Naive thymus-derived CD8-positive, alpha-beta T cell (primary cell): Measurements from ENCODE around the gene NUAK1. TPM values are rescaled to one million over a fixed set of nuclear protein-coding genes. Genes with fewer than 3 reads are reported as not detected.

ENCODE experiments used
- ATAC-seq, 2 donors: fragments of 150-1000 bp; cut with Tn5 transposase in 1 of 2; sonication (Bioruptor Pico), chemical (Tn5 transposase) in 1 of 2; 1 replicate in 1 of 2; 2 replicates in 1 of 2; pipeline ENCODE4 v1.10.0; 2021; ENCODE audit warnings: mild to moderate bottlenecking in 2 of 2, moderate library complexity in 2 of 2
- POLR2A ChIA-PET: fragments of 350-600 bp; sonication (Branson Sonifier 250); formaldehyde crosslinking; loops from one replicate; lab custom pipeline; 2021; ENCODE audit warnings: antibody characterized with exemption; lab: Charles Lee
- DNase-seq, 10 donors: peaks; one replicate each; pipeline versions ENCODE4 v3.0.0 to v3.0.0-alpha.2; 2020 to 2022
- H3K27ac Mint-ChIP-seq, 10 donors: one replicate each; pipeline ENCODE4 v1.8.0; 2020 to 2022; ENCODE audit warnings: mild to moderate bottlenecking in 10 of 10, mixed read lengths in 10 of 10, moderate library complexity in 4 of 10, inconsistent platforms in 1 of 10
- H3K27me3 Mint-ChIP-seq, 5 donors: one replicate each; pipeline ENCODE4 v1.8.0; 2021 to 2022; ENCODE audit warnings: mixed read lengths in 5 of 5
- H3K36me3 Mint-ChIP-seq, 3 donors: one replicate each; pipeline ENCODE4 v1.8.0; 2020 to 2022; ENCODE audit warnings: mixed read lengths in 3 of 3, mild to moderate bottlenecking in 2 of 3, inconsistent platforms in 1 of 3
- H3K4me1 Mint-ChIP-seq, 4 donors: one replicate each; pipeline ENCODE4 v1.8.0; 2021 to 2022; ENCODE audit warnings: mixed read lengths in 4 of 4
- H3K4me3 Mint-ChIP-seq, 10 donors: one replicate each; pipeline ENCODE4 v1.8.0; 2020 to 2022; ENCODE audit warnings: mild to moderate bottlenecking in 10 of 10, mixed read lengths in 10 of 10, moderate library complexity in 6 of 10, inconsistent platforms in 1 of 10
- H3K9me3 Mint-ChIP-seq, 9 donors: one replicate each; pipeline ENCODE4 v1.8.0; 2020 to 2022; ENCODE audit warnings: mixed read lengths in 9 of 9, mild to moderate bottlenecking in 3 of 9, inconsistent platforms in 1 of 9, moderate library complexity in 1 of 9
- polyA plus RNA-seq, 3 donors: library from polyadenylated mRNA; unstranded; fragments of 300-500 nt; fragmentation: Illumina TruSeq; gene quantifications; one replicate each; pipeline ENCODE4 v1.2.3, GENCODE V29; 2021
- total RNA-seq, 8 experiments: library from RNA in 2 of 8; stranded (reverse) in 2 of 8; gene quantifications; one replicate each; pipeline ENCODE4 v1.2.3 and lab custom pipeline; 2021 to 2026

NUAK1 gene
- total and polyA plus RNA-seq, 5 experiments from 2014 or later = 0.08 TPM; not detected in 4

DNA sequence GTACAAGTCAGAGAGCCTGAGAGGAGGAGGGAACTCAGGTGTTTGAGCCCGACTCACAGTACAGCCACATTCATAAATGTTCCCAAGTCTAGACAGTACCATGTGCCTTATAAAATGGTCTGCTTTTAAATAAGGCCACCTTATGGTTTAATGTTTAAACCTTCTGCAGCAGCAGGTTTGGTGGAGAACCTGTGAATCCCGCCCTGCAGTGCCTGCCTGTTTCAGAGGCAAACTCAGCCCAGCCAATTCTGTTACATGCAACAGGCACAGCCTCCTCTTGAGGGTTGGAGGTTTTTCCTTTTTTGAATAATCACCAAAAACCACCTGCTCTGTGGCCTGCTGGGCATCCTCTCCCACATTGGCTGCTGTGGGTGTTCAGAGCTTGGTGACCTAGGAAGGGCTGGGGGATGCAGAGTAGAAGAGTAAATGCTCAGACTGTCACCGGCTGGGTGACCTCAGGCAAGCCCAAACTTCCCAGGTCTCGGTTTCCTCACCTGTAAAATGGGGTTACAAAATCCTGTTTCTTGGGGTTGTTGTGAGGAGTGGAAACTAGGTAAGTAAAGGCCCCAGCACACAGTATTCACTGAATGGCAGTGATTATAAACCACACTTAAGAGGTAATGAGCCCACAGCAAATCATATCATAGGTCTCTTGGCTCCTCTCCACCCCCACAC is 28.0 kb downstream of the NUAK1 start:
- Mint-ChIP-seq H3K4me1 (peaks cover 0 to 3% (median 0%) of the 10 kb centered on the region in 4 donors), H3K27me3 (peaks cover 9 to 38% (median 22%) of the 10 kb centered on the region in 5 donors), H3K36me3 (no peaks in the 10 kb centered on the region), H3K27ac (no peak overlapping the region), H3K9me3 (no peaks in the 10 kb centered on the region), H3K4me3 (no peak overlapping the region)
- ATAC-seq (no peak), DNase-seq (no peak)
- POLR2A ChIA-PET = no interaction called here

- DNase-seq = no peak
- peaks cover 0 to 3% (median 0%) of the 10 kb centered on the region in 4 donors for H3K4me1 Mint-ChIP-seq
- H3K9me3 Mint-ChIP-seq = no peaks in the 10 kb centered on the region
- POLR2A ChIA-PET = no interaction called here
- H3K4me3 Mint-ChIP-seq = no peak overlapping the region
- no peaks in the 10 kb centered on the region for H3K36me3 Mint-ChIP-seq
- H3K27ac Mint-ChIP-seq = no peak overlapping the region
- no peak for ATAC-seq
- H3K27me3 Mint-ChIP-seq = peaks cover 9 to 46% (median 18%) of the 10 kb centered on the region in 5 donors
Observed at GRCh38 chr12:106109168-106109910, 29.4 kb downstream of the NUAK1 start.

DNA sequence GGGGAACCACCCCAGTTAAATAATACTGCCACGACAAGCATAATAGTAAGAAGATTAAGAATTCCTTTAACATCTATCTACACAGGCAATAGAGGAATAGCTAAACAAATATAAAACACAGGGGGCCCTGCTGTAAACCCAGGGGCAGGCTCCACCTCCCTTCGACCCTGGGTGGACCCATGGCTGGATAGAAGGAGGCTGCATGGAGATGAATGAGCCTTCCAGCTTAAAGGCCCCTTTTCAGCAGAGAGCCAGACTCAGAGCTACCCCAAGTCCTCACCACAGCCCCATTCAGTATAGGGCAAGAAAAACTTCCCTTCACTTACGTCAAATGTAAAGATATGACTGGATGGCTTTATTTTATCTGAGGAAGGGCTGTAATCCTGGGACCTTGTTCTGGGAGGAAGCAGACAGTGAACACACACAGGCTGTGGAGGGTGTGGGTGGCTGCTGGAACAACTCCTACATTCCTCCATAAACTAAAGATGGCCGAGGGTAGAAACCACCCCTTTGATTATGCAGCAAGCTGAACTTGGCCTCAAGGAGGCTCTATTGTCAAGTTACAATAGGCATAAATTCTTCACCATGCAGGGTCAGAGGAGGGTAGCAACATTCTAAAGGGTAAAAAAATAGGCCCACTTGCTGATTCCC is 30.4 kb downstream of the NUAK1 start:
- no peak for DNase-seq
- Mint-ChIP-seq H3K36me3 (no peaks in the 10 kb centered on the region), H3K27ac (no peak overlapping the region), H3K9me3 (no peaks in the 10 kb centered on the region), H3K27me3 (peaks cover 11 to 56% (median 21%) of the 10 kb centered on the region in 5 donors), H3K4me1 (peaks cover 0 to 3% (median 0%) of the 10 kb centered on the region in 4 donors), H3K4me3 (no peak overlapping the region)
- POLR2A ChIA-PET = no interaction called here
- no peak for ATAC-seq

GRCh38 chr12:106107566-106107965 is 31.2 kb downstream of the NUAK1 start:
- POLR2A ChIA-PET = no interaction called here
- H3K27ac Mint-ChIP-seq = peak overlapping the region in 1 of 10 donors; percentile 9
- no peaks in the 10 kb centered on the region for H3K9me3 Mint-ChIP-seq
- peaks cover 16 to 64% (median 28%) of the 10 kb centered on the region in 5 donors for H3K27me3 Mint-ChIP-seq
- no peak overlapping the region for H3K4me3 Mint-ChIP-seq
- H3K4me1 Mint-ChIP-seq = no peaks in the 10 kb centered on the region
- no peaks in the 10 kb centered on the region for H3K36me3 Mint-ChIP-seq
- DNase-seq (no peak), ATAC-seq (no peak)

DNA sequence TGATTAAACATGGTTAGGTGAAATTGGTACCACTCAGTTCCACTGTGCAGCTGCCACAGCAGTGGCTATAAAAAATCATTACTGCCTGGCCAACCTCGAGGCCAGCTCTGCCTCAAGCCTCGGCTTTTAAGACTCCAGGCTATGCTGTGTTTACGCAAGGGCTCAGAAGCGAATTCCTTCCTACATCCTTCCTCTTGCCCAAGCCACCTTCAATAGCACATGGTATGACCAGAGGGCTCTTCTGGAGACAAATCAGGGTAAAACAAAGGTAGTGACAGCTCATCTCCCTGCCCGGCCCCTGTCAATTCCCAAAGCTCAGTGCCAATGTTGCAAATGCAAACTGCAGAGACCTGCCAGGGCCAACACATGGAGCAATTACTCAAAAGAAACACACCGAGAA is 31.9 kb downstream of the NUAK1 start:
- no peaks in the 10 kb centered on the region for H3K4me1 Mint-ChIP-seq
- H3K27me3 Mint-ChIP-seq = peaks cover 17 to 65% (median 29%) of the 10 kb centered on the region in 5 donors
- DNase-seq (no peak), ATAC-seq (no peak)
- POLR2A ChIA-PET = no interaction called here
- no peaks in the 10 kb centered on the region for H3K9me3 Mint-ChIP-seq
- no peaks in the 10 kb centered on the region for H3K36me3 Mint-ChIP-seq
- H3K27ac Mint-ChIP-seq = no peak overlapping the region
- no peak overlapping the region for H3K4me3 Mint-ChIP-seq

DNA sequence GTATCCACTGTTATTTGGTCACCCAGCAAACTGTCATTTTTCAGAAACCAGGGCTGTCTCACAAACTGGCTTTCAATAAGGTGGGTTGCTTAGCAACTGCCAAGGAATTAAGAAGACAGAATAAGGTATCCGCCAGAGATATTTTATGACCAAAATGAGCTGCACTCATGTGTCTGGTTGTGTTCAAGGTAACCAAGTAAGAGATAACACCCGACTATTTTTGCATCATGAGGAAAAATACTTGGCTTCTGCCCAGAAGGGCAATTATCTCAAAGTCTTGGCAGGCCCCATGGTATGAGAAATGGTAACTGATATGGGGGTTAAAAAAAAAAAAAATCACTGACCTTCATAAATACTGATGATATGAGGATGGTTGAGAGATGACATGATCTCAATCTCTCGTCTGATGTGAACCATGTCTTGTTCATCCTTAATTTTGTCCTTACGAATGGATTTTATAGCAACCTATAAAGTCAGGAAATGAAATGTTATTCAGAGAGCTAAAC is 32.6 kb downstream of the NUAK1 start:
- Mint-ChIP-seq H3K9me3 (no peaks in the 10 kb centered on the region), H3K27ac (no peak overlapping the region), H3K4me1 (no peaks in the 10 kb centered on the region), H3K4me3 (no peak overlapping the region), H3K36me3 (no peaks in the 10 kb centered on the region), H3K27me3 (peaks cover 17 to 65% (median 37%) of the 10 kb centered on the region in 5 donors)
- DNase-seq = no peak
- ATAC-seq = no peak
- POLR2A ChIA-PET = no interaction called here

- Mint-ChIP-seq H3K4me1 (no peaks in the 10 kb centered on the region), H3K36me3 (no peaks in the 10 kb centered on the region), H3K27me3 (peaks cover 14 to 53% (median 25%) of the 10 kb centered on the region in 5 donors), H3K27ac (no peak overlapping the region), H3K4me3 (no peak overlapping the region), H3K9me3 (no peaks in the 10 kb centered on the region)
- ATAC-seq (no peak), DNase-seq (no peak)
- POLR2A ChIA-PET = no interaction called here
Observed at GRCh38 chr12:106101803-106102202, 37.0 kb downstream of the NUAK1 start.

GRCh38 chr12:106098691-106099200 is 40.0 kb downstream of the NUAK1 start:
- H3K4me3 Mint-ChIP-seq = no peak overlapping the region
- H3K36me3 Mint-ChIP-seq = no peaks in the 10 kb centered on the region
- POLR2A ChIA-PET = no interaction called here
- no peak for DNase-seq
- no peaks in the 10 kb centered on the region for H3K9me3 Mint-ChIP-seq
- peaks cover 10 to 42% (median 28%) of the 10 kb centered on the region in 5 donors for H3K27me3 Mint-ChIP-seq
- H3K4me1 Mint-ChIP-seq = no peaks in the 10 kb centered on the region
- ATAC-seq = no peak
- no peak overlapping the region for H3K27ac Mint-ChIP-seq

GRCh38 chr12:106097011-106097410 is 41.7 kb downstream of the NUAK1 start:
- Mint-ChIP-seq H3K27ac (no peak overlapping the region), H3K27me3 (peaks cover 3 to 31% (median 17%) of the 10 kb centered on the region in 5 donors), H3K4me1 (no peaks in the 10 kb centered on the region), H3K36me3 (no peaks in the 10 kb centered on the region), H3K9me3 (no peaks in the 10 kb centered on the region), H3K4me3 (no peak overlapping the region)
- no peak for ATAC-seq
- POLR2A ChIA-PET = no interaction called here
- DNase-seq = no peak

- peaks cover 3 to 25% (median 16%) of the 10 kb centered on the region in 5 donors for H3K27me3 Mint-ChIP-seq
- no peaks in the 10 kb centered on the region for H3K4me1 Mint-ChIP-seq
- no peak for ATAC-seq
- H3K9me3 Mint-ChIP-seq = no peaks in the 10 kb centered on the region
- no peak for DNase-seq
- no peak overlapping the region for H3K4me3 Mint-ChIP-seq
- no peak overlapping the region for H3K27ac Mint-ChIP-seq
- no peaks in the 10 kb centered on the region for H3K36me3 Mint-ChIP-seq
- POLR2A ChIA-PET = no interaction called here
Observed at GRCh38 chr12:106096376-106096775, 42.4 kb downstream of the NUAK1 start.

DNA sequence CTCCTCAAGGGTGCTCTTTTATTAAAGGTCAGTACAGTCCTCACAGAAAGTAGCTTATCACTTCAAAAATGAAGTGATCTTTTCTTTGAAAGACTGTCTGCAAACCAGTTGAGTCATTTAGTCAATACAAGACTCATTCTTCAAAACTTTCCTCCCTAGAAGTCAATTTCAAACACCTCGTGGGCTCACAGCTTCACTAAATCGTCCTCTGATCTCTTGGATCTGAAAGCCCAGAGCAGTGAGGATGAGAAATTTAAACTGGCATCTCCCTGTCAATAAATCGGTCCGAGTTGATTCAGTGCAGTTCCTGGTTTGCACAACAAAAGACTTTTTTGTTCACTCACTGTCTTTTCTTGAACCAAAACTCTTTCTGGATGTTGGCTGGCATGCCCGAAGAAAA is 44.5 kb downstream of the NUAK1 start:
- Mint-ChIP-seq H3K9me3 (no peaks in the 10 kb centered on the region), H3K27me3 (peaks cover 4 to 21% (median 10%) of the 10 kb centered on the region in 5 donors), H3K4me1 (no peaks in the 10 kb centered on the region), H3K36me3 (no peaks in the 10 kb centered on the region), H3K4me3 (no peak overlapping the region), H3K27ac (no peak overlapping the region)
- POLR2A ChIA-PET = no interaction called here
- DNase-seq (no peak), ATAC-seq (no peak)

GRCh38 chr12:106093246-106093645 is 45.5 kb downstream of the NUAK1 start:
- POLR2A ChIA-PET = no interaction called here
- peaks cover 4 to 22% (median 10%) of the 10 kb centered on the region in 5 donors for H3K27me3 Mint-ChIP-seq
- no peaks in the 10 kb centered on the region for H3K4me1 Mint-ChIP-seq
- no peak overlapping the region for H3K27ac Mint-ChIP-seq
- no peak for DNase-seq
- no peak for ATAC-seq
- H3K36me3 Mint-ChIP-seq = no peaks in the 10 kb centered on the region
- no peaks in the 10 kb centered on the region for H3K9me3 Mint-ChIP-seq
- no peak overlapping the region for H3K4me3 Mint-ChIP-seq

- H3K4me3 Mint-ChIP-seq = no peak overlapping the region
- no peak for DNase-seq
- ATAC-seq = no peak
- H3K36me3 Mint-ChIP-seq = no peaks in the 10 kb centered on the region
- H3K27me3 Mint-ChIP-seq = peaks cover 1 to 16% (median 6%) of the 10 kb centered on the region in 5 donors
- peak overlapping the region in 1 of 10 donors; percentile 37 for H3K27ac Mint-ChIP-seq
- POLR2A ChIA-PET = no interaction called here
- no peaks in the 10 kb centered on the region for H3K4me1 Mint-ChIP-seq
- H3K9me3 Mint-ChIP-seq = no peaks in the 10 kb centered on the region
Observed at GRCh38 chr12:106091446-106091820, 47.3 kb downstream of the NUAK1 start.
